H9 (cell line): ENCODE measurements around the gene CLASP2. TPM values are rescaled to one million over a fixed set of nuclear protein-coding genes. Genes with fewer than 3 reads are reported as not detected.

Experiments used
- DNase-seq: peaks from one replicate; pipeline ENCODE4 v3.0.0-alpha.2; 2017
- H2AFZ ChIP-seq: one replicate; pipeline ENCODE4 v1.6.1; 2013; ENCODE audit warnings: mild to moderate bottlenecking, low read length, control low read depth, moderate library complexity
- H2AK5ac ChIP-seq: 2 replicates; pipeline ENCODE4 v1.6.1; 2013; ENCODE audit warnings: low read length, control low read depth, mixed read lengths; ENCODE audit not compliant: insufficient read length
- H2BK120ac ChIP-seq: one replicate; pipeline ENCODE4 v1.6.1; 2013; ENCODE audit warnings: low read depth, mild to moderate bottlenecking, low read length, control low read depth, inconsistent platforms; ENCODE audit not compliant: poor library complexity, severe bottlenecking
- H2BK12ac ChIP-seq: 2 replicates; pipeline ENCODE4 v1.6.1; 2013; ENCODE audit warnings: low read length, control low read depth, mixed read lengths, low read depth; ENCODE audit not compliant: insufficient read length
- H2BK15ac ChIP-seq: 2 replicates; pipeline ENCODE4 v1.6.1; 2013; ENCODE audit warnings: low read depth, low read length, control low read depth
- H2BK20ac ChIP-seq: one replicate; pipeline ENCODE4 v1.6.1; 2013; ENCODE audit warnings: low read depth, mild to moderate bottlenecking, low read length, control low read depth, inconsistent platforms; ENCODE audit not compliant: poor library complexity, severe bottlenecking
- H2BK5ac ChIP-seq: 2 replicates; pipeline ENCODE4 v1.6.1; 2013; ENCODE audit warnings: low read length, control low read depth, mixed read lengths; ENCODE audit not compliant: insufficient read length
- H3K14ac ChIP-seq: 2 replicates; pipeline ENCODE4 v1.6.1; 2013; ENCODE audit warnings: low read length, control low read depth; ENCODE audit not compliant: insufficient read depth
- H3K18ac ChIP-seq: 2 replicates; pipeline ENCODE4 v1.6.1; 2013; ENCODE audit warnings: low read depth, mild to moderate bottlenecking, mixed read lengths, low read length, control low read depth; ENCODE audit not compliant: insufficient read length
- H3K23ac ChIP-seq: 2 replicates; pipeline ENCODE4 v1.6.1; 2013; ENCODE audit warnings: low read length, control low read depth, mixed read lengths, low read depth; ENCODE audit not compliant: insufficient read length
- H3K23me2 ChIP-seq: 2 replicates; pipeline ENCODE4 v1.6.1; 2013; ENCODE audit warnings: low read depth, mild to moderate bottlenecking, mixed read lengths, low read length, control low read depth; ENCODE audit not compliant: insufficient read length, poor library complexity, severe bottlenecking
- H3K27ac ChIP-seq: 2 replicates; pipeline ENCODE4 v1.5.1; 2013; ENCODE audit warnings: low read length, control low read depth, mixed read lengths, low read depth; ENCODE audit not compliant: insufficient read length
- H3K27me3 ChIP-seq: 2 replicates; pipeline ENCODE4 v1.6.1; 2013; ENCODE audit warnings: low read length, control low read depth, inconsistent platforms; ENCODE audit not compliant: insufficient read depth
- H3K4ac ChIP-seq: 2 replicates; pipeline ENCODE4 v1.6.1; 2013; ENCODE audit warnings: low read depth, mild to moderate bottlenecking, control low read depth, inconsistent platforms, low read length, moderate library complexity
- H3K4me1 ChIP-seq: 2 replicates; pipeline ENCODE4 v1.6.1; 2013; ENCODE audit warnings: low read length, control low read depth, inconsistent platforms; ENCODE audit not compliant: insufficient read depth
- H3K4me2 ChIP-seq: 2 replicates; pipeline ENCODE4 v1.6.1; 2013; ENCODE audit warnings: low read length, control low read depth, mixed read lengths; ENCODE audit not compliant: insufficient read length, insufficient read depth
- H3K56ac ChIP-seq: 2 replicates; pipeline ENCODE4 v1.6.1; 2013; ENCODE audit warnings: low read depth, mild to moderate bottlenecking, mixed read lengths, low read length, control low read depth; ENCODE audit not compliant: insufficient read length
- H3K79me1 ChIP-seq: 2 replicates; pipeline ENCODE4 v1.6.1; 2013; ENCODE audit warnings: low read depth, mild to moderate bottlenecking, moderate library complexity, low read length, control low read depth, inconsistent platforms; ENCODE audit not compliant: insufficient read depth, poor library complexity, severe bottlenecking
- H3K79me2 ChIP-seq: 2 replicates; pipeline ENCODE4 v1.6.1; 2013; ENCODE audit warnings: low read length, control low read depth, inconsistent platforms; ENCODE audit not compliant: insufficient read depth
- H3K9ac ChIP-seq: 2 replicates; pipeline ENCODE4 v1.6.1; 2013; ENCODE audit warnings: low read length, control low read depth, mixed read lengths; ENCODE audit not compliant: insufficient read length; ENCODE audit errors: extremely low read depth
- H3K9me3 ChIP-seq: one replicate; pipeline ENCODE4 v1.6.1; 2013; ENCODE audit warnings: low read depth, low read length, inconsistent platforms; ENCODE audit not compliant: control insufficient read depth
- H3T11ph ChIP-seq: one replicate; pipeline ENCODE4 v1.6.1; 2013; ENCODE audit warnings: mild to moderate bottlenecking, low read length, control low read depth, inconsistent platforms
- H4K20me1 ChIP-seq: one replicate; pipeline ENCODE4 v1.6.1; 2013; ENCODE audit not compliant: control insufficient read depth, insufficient read length, insufficient read depth
- H4K5ac ChIP-seq: 2 replicates; pipeline ENCODE4 v1.6.1; 2013; ENCODE audit warnings: low read depth, mild to moderate bottlenecking, mixed read lengths, low read length, control low read depth; ENCODE audit not compliant: insufficient read length
- H4K8ac ChIP-seq: replicated peaks from 2 replicates; pipeline ENCODE4 v1.6.1; 2013; ENCODE audit warnings: low read length, control low read depth, mixed read lengths, low read depth; ENCODE audit not compliant: insufficient read length
- H4K91ac ChIP-seq: 2 replicates; pipeline ENCODE4 v1.6.1; 2013; ENCODE audit warnings: low read depth, mild to moderate bottlenecking, moderate library complexity, mixed read lengths, low read length, control low read depth; ENCODE audit not compliant: insufficient read length
- H3K27ac Mint-ChIP-seq, 3 experiments: 2 replicates in 2 of 3; 3 replicates in 1 of 3; pipeline ENCODE4 v1.8.0; 2020 to 2021; ENCODE audit warnings: mixed read lengths in 3 of 3, mild to moderate bottlenecking in 1 of 3, moderate library complexity in 1 of 3
- H3K27me3 Mint-ChIP-seq: 2 replicates; pipeline ENCODE4 v1.8.0; 2021; ENCODE audit warnings: low read depth, mild to moderate bottlenecking, moderate library complexity, mixed read lengths
- H3K36me3 Mint-ChIP-seq, 3 experiments: 2 replicates in 2 of 3; 3 replicates in 1 of 3; pipeline ENCODE4 v1.8.0; 2020 to 2021; ENCODE audit warnings: low read depth in 3 of 3, mixed read lengths in 3 of 3; ENCODE audit not compliant: insufficient read depth in 1 of 3
- H3K4me1 Mint-ChIP-seq, 2 experiments: 2 replicates each; pipeline ENCODE4 v1.8.0; 2020; ENCODE audit warnings: mixed read lengths in 2 of 2
- H3K4me3 Mint-ChIP-seq, 2 experiments: 2 replicates in 1 of 2; 3 replicates in 1 of 2; pipeline ENCODE4 v1.8.0; 2020 to 2021; ENCODE audit warnings: mild to moderate bottlenecking in 2 of 2, mixed read lengths in 2 of 2, moderate library complexity in 1 of 2
- H3K9me3 Mint-ChIP-seq, 2 experiments: 2 replicates in 1 of 2; 3 replicates in 1 of 2; pipeline ENCODE4 v1.8.0; 2020; ENCODE audit warnings: mild to moderate bottlenecking in 2 of 2, mixed read lengths in 2 of 2, moderate library complexity in 1 of 2
- CTCF ChIP-seq: fragments of 200-600 bp; sonication (generic); conservative IDR thresholded peaks from 3 replicates; pipeline ENCODE4 v1.8.0; 2021; ENCODE audit warnings: antibody characterized with exemption, mild to moderate bottlenecking
- WGBS: extraction: QIAGEN DNeasy Blood & Tissue Kit; methylation state at CpG from one replicate; pipeline ENCODE4 v1.1.7; 2013; ENCODE audit warnings: missing lambda C conversion rate, low lambda C conversion rate, mixed read lengths; ENCODE audit not compliant: insufficient read length; ENCODE audit errors: extremely low coverage; 5-methylcytosine and 5-hydroxymethylcytosine counted together
- total RNA-seq: library from RNA; stranded (reverse); gene quantifications from 2 replicates; pipeline ENCODE4 v1.2.1, GENCODE V29; 2021

Gene CLASP2
- total RNA-seq, 1 experiment from 2014 or later = 60.5 TPM

GRCh38 chr3:33579178-33579510, 138.9 kb downstream of the CLASP2 start:
- no peak overlapping the region for H3K9ac ChIP-seq
- no peaks in the 10 kb centered on the region for H3K27me3 ChIP-seq
- H3K27me3 Mint-ChIP-seq = no peaks in the 10 kb centered on the region
- no peak for DNase-seq
- no peak for TF ChIP-seq CTCF
- no peak overlapping the region for H3K27ac ChIP-seq
- H3K27ac Mint-ChIP-seq = peak overlapping the region in 1 of 3 experiments; percentile 93; a peak in 3 of 7 replicates
- no peak overlapping the region for H2BK20ac ChIP-seq
- no peak overlapping the region for H4K8ac ChIP-seq
- no peak overlapping the region for H3K4me2 ChIP-seq
- no peak overlapping the region for H2BK120ac ChIP-seq
- H3K4me1 Mint-ChIP-seq = peaks cover 61 to 62% of the 10 kb centered on the region in 2 experiments
- no peak overlapping the region for H3K18ac ChIP-seq
- H3K9me3 ChIP-seq = no peaks in the 10 kb centered on the region
- H3K23me2 ChIP-seq = no peaks in the 10 kb centered on the region
- peaks cover 4 to 19% (median 14%) of the 10 kb centered on the region in 3 experiments; a peak in 6 of 7 replicates for H3K36me3 Mint-ChIP-seq
- H3K79me2 ChIP-seq = no peaks in the 10 kb centered on the region
- no peak overlapping the region for H3K4ac ChIP-seq
- H2AK5ac ChIP-seq = no peak overlapping the region
- peak overlapping the region in 1 of 2 experiments; percentile 15; a peak in 1 of 5 replicates for H3K4me3 Mint-ChIP-seq
- no peaks in the 10 kb centered on the region for H3K79me1 ChIP-seq
- H3T11ph ChIP-seq = no peak overlapping the region
- H2BK5ac ChIP-seq = no peak overlapping the region
- no peak overlapping the region for H3K56ac ChIP-seq
- H3K23ac ChIP-seq = no peak overlapping the region
- no peak overlapping the region for H4K5ac ChIP-seq
- WGBS = no CpG with 5 or more reads among the region's 1 CpG
- H3K14ac ChIP-seq = no peak overlapping the region
- no peak overlapping the region for H2AFZ ChIP-seq
- H2BK15ac ChIP-seq = no peak overlapping the region
- H2BK12ac ChIP-seq = no peak overlapping the region
- no peak overlapping the region for H4K91ac ChIP-seq
- H4K20me1 ChIP-seq = no peaks in the 10 kb centered on the region
- H3K9me3 Mint-ChIP-seq = no peaks in the 10 kb centered on the region
- peaks cover 12% of the 10 kb centered on the region for H3K4me1 ChIP-seq
